Mesendoderm (in vitro differentiated cells): ENCODE results near the gene CENPV.

Source experiments
- DNase-seq: peaks from one replicate; pipeline ENCODE4 v3.0.0; 2013
- H2AK5ac ChIP-seq: 2 replicates; pipeline ENCODE4 v1.6.1; 2013; ENCODE audit warnings: low read length, inconsistent platforms
- H2BK120ac ChIP-seq: 2 replicates; pipeline ENCODE4 v1.6.1; 2013; ENCODE audit warnings: low read depth, mild to moderate bottlenecking, low read length, moderate library complexity, mixed read lengths
- H2BK15ac ChIP-seq: replicated peaks from 2 replicates; pipeline ENCODE4 v1.6.1; 2013; ENCODE audit warnings: low read depth, mild to moderate bottlenecking, moderate library complexity
- H2BK5ac ChIP-seq: 2 replicates; pipeline ENCODE4 v1.6.1; 2013; ENCODE audit warnings: low read length, inconsistent platforms
- H3K18ac ChIP-seq: 2 replicates; pipeline ENCODE4 v1.6.1; 2013; ENCODE audit warnings: mild to moderate bottlenecking, low read length, mixed read lengths
- H3K23ac ChIP-seq: one replicate; pipeline ENCODE4 v1.6.1; 2013; ENCODE audit warnings: low read length
- H3K27ac ChIP-seq: 2 replicates; pipeline ENCODE4 v1.5.1; 2013; ENCODE audit warnings: low read depth, mild to moderate bottlenecking, inconsistent platforms, low read length, moderate library complexity
- H3K27me3 ChIP-seq: 2 replicates; pipeline ENCODE4 v1.6.1; 2013; ENCODE audit warnings: low read length, control low read depth, mild to moderate bottlenecking, inconsistent platforms; ENCODE audit not compliant: insufficient read depth, poor library complexity
- H3K36me3 ChIP-seq: 2 replicates; pipeline ENCODE4 v1.6.1; 2013; ENCODE audit warnings: low read length, inconsistent platforms; ENCODE audit not compliant: control insufficient read depth, insufficient read depth
- H3K4ac ChIP-seq: one replicate; pipeline ENCODE4 v1.6.1; 2013; ENCODE audit warnings: low read depth, mild to moderate bottlenecking, low read length, moderate library complexity
- H3K4me1 ChIP-seq: 2 replicates; pipeline ENCODE4 v1.6.1; 2013; ENCODE audit warnings: low read depth, low read length, inconsistent platforms; ENCODE audit not compliant: control insufficient read depth
- H3K4me2 ChIP-seq: 2 replicates; pipeline ENCODE4 v1.6.1; 2013; ENCODE audit warnings: low read length
- H3K4me3 ChIP-seq: 2 replicates; pipeline ENCODE4 v1.5.1; 2013; ENCODE audit warnings: mild to moderate bottlenecking, low read length
- H3K56ac ChIP-seq: one replicate; pipeline ENCODE4 v1.6.1; 2013; ENCODE audit warnings: low read length
- H3K79me1 ChIP-seq: 2 replicates; pipeline ENCODE4 v1.6.1; 2013; ENCODE audit warnings: low read length, inconsistent platforms
- H3K79me2 ChIP-seq: 2 replicates; pipeline ENCODE4 v1.6.1; 2013; ENCODE audit warnings: mild to moderate bottlenecking, low read length; ENCODE audit not compliant: control insufficient read depth, insufficient read depth
- H3K9ac ChIP-seq: 2 replicates; pipeline ENCODE4 v1.6.1; 2013; ENCODE audit warnings: low read length, inconsistent platforms
- H4K5ac ChIP-seq: one replicate; pipeline ENCODE4 v1.6.1; 2013; ENCODE audit warnings: low read length
- H4K8ac ChIP-seq: one replicate; pipeline ENCODE4 v1.6.1; 2013; ENCODE audit warnings: low read depth, mild to moderate bottlenecking, control low read depth, low read length, moderate library complexity
- WGBS: extraction: QIAGEN DNeasy Blood & Tissue Kit; methylation state at CpG from one replicate; pipeline ENCODE4 v1.1.7; 2013; ENCODE audit warnings: low lambda C conversion rate, missing lambda C conversion rate; ENCODE audit not compliant: insufficient coverage; ENCODE audit errors: extremely low coverage; 5-methylcytosine and 5-hydroxymethylcytosine counted together

Gene CENPV

DNA sequence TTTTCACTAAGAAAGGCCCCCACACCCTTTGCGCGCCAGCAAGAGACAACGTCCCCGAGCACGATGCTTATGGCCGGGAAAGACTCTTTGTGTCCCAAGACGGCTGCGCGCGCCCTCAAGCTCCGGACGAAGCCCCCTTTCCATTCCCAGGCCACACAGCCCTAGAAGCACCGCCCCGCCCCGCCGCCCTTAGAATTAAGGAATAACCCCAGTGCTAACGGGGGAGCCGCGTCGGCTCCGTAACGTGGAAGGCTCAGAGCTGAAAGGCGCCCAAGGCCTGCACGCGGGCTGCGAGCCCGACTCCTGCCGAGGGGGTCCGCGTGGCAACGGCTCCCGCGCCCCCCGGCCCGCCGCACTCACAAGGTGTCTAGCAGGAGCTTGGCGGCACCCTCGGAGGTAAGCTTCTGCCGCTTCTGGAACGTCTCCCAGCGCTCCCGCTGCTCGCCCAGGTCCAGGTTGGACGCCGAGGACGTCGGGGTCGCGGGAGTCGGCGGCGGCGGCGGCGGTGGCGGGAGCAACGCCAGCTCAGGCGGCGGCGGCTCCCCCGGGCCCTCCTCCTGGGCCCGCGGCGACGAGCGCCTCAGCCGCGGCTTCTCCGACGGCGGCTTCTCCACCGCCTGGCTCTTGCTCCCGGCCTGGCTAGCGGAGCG lies 477 bp downstream of the CENPV start:
- Histone ChIP-seq H3K79me1 (peaks cover 2% of the 10 kb centered on the region), H3K79me2 (peaks cover 10% of the 10 kb centered on the region), H3K4me1 (peaks cover 2% of the 10 kb centered on the region), H3K18ac (peak overlapping the region; percentile 94), H3K4me2 (peak overlapping the region; percentile 74), H3K27ac (peak overlapping the region; percentile 75), H2BK15ac (no peak overlapping the region), H3K9ac (peak overlapping the region; percentile 89), H2BK5ac (peak overlapping the region; percentile 55), H2BK120ac (peak overlapping the region; percentile 13), H3K56ac (peak overlapping the region; percentile 94), H2AK5ac (no peak overlapping the region), H3K27me3 (no peaks in the 10 kb centered on the region), H3K36me3 (peaks cover 8% of the 10 kb centered on the region), H4K5ac (no peak overlapping the region), H4K8ac (peak overlapping the region; percentile 30), H3K23ac (peak overlapping the region; percentile 66), H3K4ac (peak overlapping the region; percentile 90), H3K4me3 (peak overlapping the region; percentile 85)
- WGBS = no CpG with 5 or more reads among the region's 75 CpGs
- DNase-seq = peak; percentile 77

DNA sequence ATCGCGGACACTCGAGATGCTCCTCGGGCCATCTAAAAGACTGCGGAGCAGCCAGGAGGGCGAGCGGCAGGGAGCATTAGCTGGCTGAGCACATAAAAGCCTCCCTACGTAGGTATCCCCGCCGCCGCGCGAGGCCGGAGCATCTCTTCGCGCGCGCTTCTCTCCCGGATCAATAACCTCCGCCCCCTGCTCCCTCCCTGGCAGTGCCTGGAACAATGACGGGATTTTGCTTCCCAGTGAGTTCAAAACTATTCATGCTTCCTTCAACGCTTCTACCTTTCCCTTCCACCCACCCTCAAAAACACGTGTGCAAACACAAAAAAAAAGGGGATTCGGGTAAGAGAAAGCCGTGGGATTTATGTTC lies 984 bp downstream of the CENPV start:
- H3K27me3 ChIP-seq = no peaks in the 10 kb centered on the region
- DNase-seq = peak; percentile 84
- WGBS = no CpG with 5 or more reads among the region's 25 CpGs

DNA sequence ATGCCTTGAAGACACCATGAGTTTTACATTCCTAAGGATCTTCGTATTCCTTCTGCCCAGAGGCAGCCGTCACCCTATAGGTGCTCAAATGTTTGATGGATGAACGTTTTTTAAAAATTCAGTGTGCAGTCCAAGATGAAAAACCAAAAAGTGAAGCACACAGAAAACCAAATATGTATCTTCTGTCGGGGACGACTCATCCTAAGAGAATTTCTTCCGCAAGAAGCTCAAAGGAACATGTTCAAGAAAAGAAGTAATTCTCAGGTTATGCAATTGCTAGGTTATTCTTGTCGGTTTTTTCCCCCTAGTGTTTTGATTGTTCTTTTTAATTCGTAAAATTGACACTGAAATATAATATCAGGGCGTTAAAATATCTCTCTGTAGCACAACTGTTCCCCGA lies 1.4 kb downstream of the CENPV start:
- no peak overlapping the region for H3K27ac ChIP-seq
- no CpG with 5 or more reads among the region's 10 CpGs for WGBS

More for the DNA sequence above, 984 bp downstream of the CENPV start:
- Histone ChIP-seq H2AK5ac (no peak overlapping the region), H3K9ac (peak overlapping the region; percentile 89), H3K4ac (peak overlapping the region; percentile 90), H3K4me1 (peaks cover 2% of the 10 kb centered on the region), H2BK5ac (no peak overlapping the region), H4K5ac (peak overlapping the region; percentile 47), H3K56ac (peak overlapping the region; percentile 94), H3K23ac (peak overlapping the region; percentile 37), H4K8ac (no peak overlapping the region), H3K4me2 (peak overlapping the region; percentile 74), H3K18ac (peak overlapping the region; percentile 94), H3K79me1 (peaks cover 2% of the 10 kb centered on the region), H2BK120ac (no peak overlapping the region), H3K36me3 (peaks cover 8% of the 10 kb centered on the region), H3K4me3 (peak overlapping the region; percentile 85), H2BK15ac (no peak overlapping the region), H3K27ac (no peak overlapping the region), H3K79me2 (peaks cover 10% of the 10 kb centered on the region)

DNA sequence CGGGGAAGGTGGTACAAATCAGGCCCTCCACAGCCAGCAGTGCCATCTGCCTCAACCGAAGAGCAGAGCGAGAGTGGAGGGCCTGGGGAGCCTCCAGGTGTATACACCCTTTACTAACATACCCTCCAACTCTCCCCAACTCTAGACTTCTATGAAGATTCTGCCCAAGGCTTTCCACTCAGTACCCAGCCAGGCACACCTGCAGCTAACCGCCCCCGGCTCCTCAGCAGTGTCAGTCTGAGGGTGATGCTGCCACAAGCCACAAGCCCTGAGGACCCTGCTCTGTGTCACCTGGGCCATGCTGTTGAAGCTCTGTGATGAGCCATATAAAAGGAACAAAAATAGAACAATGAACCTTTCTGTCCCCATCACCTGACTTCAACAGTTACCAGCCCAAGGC lies 3.8 kb downstream of the CENPV start:
- Histone ChIP-seq H3K4ac (no peak overlapping the region), H4K5ac (no peak overlapping the region), H2AK5ac (no peak overlapping the region), H3K27me3 (no peaks in the 10 kb centered on the region), H2BK5ac (no peak overlapping the region), H2BK15ac (no peak overlapping the region), H3K27ac (no peak overlapping the region), H3K56ac (no peak overlapping the region), H3K23ac (no peak overlapping the region), H3K79me1 (peaks cover 2% of the 10 kb centered on the region), H3K4me1 (peaks cover 2% of the 10 kb centered on the region), H3K36me3 (peaks cover 8% of the 10 kb centered on the region), H3K18ac (no peak overlapping the region), H2BK120ac (no peak overlapping the region), H4K8ac (no peak overlapping the region), H3K9ac (no peak overlapping the region), H3K4me2 (no peak overlapping the region), H3K79me2 (peaks cover 10% of the 10 kb centered on the region), H3K4me3 (no peak overlapping the region)
- no CpG with 5 or more reads among the region's 5 CpGs for WGBS
- DNase-seq = no peak

More for the DNA sequence above, 1.4 kb downstream of the CENPV start:
- Histone ChIP-seq H3K36me3 (peaks cover 8% of the 10 kb centered on the region), H2BK15ac (no peak overlapping the region), H2AK5ac (no peak overlapping the region), H4K8ac (no peak overlapping the region), H3K79me2 (peaks cover 10% of the 10 kb centered on the region), H3K23ac (no peak overlapping the region), H3K56ac (peak overlapping the region; percentile 94), H3K27me3 (no peaks in the 10 kb centered on the region), H3K4ac (peak overlapping the region; percentile 90), H4K5ac (no peak overlapping the region), H3K4me2 (peak overlapping the region; percentile 74), H2BK120ac (no peak overlapping the region), H2BK5ac (no peak overlapping the region), H3K18ac (peak overlapping the region; percentile 94), H3K79me1 (peaks cover 2% of the 10 kb centered on the region), H3K4me1 (peaks cover 2% of the 10 kb centered on the region), H3K9ac (peak overlapping the region; percentile 89), H3K4me3 (peak overlapping the region; percentile 85)
- no peak for DNase-seq

DNA sequence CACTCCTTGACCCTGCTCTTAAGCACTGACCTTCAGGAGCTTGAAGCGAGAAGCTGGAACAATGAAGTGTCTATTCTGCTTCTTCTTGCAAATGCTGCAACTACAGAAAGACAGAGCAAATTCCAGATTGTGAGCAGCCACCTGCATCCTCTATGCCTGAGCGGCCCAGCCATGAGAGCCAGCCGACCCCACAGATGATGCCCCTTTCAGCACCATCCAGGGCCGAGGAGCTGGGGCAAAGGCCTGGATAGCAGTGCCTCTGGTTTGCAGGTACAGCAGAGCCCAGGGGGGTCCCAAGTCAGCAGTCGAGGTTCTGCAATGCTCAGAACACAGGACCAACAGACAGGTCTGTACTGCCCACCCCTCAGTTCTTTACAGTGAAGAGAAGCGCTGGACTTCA lies 4.7 kb downstream of the CENPV start:
- no peak for DNase-seq
- Histone ChIP-seq H3K27me3 (no peaks in the 10 kb centered on the region), H4K5ac (no peak overlapping the region), H4K8ac (no peak overlapping the region), H3K18ac (no peak overlapping the region), H2AK5ac (no peak overlapping the region), H2BK5ac (no peak overlapping the region), H3K27ac (no peak overlapping the region), H2BK120ac (no peak overlapping the region), H3K4me2 (no peak overlapping the region), H3K9ac (no peak overlapping the region), H3K56ac (no peak overlapping the region), H3K4me3 (no peak overlapping the region), H3K23ac (no peak overlapping the region), H3K79me2 (peaks cover 10% of the 10 kb centered on the region), H2BK15ac (no peak overlapping the region), H3K36me3 (peaks cover 8% of the 10 kb centered on the region), H3K4ac (no peak overlapping the region), H3K4me1 (peaks cover under 1% of the 10 kb centered on the region), H3K79me1 (peaks cover 2% of the 10 kb centered on the region)
- no CpG with 5 or more reads among the region's 6 CpGs for WGBS
